Measurements from ENCODE around the gene CAMP.

The CAMP gene, protein sequence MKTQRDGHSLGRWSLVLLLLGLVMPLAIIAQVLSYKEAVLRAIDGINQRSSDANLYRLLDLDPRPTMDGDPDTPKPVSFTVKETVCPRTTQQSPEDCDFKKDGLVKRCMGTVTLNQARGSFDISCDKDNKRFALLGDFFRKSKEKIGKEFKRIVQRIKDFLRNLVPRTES

DNA sequence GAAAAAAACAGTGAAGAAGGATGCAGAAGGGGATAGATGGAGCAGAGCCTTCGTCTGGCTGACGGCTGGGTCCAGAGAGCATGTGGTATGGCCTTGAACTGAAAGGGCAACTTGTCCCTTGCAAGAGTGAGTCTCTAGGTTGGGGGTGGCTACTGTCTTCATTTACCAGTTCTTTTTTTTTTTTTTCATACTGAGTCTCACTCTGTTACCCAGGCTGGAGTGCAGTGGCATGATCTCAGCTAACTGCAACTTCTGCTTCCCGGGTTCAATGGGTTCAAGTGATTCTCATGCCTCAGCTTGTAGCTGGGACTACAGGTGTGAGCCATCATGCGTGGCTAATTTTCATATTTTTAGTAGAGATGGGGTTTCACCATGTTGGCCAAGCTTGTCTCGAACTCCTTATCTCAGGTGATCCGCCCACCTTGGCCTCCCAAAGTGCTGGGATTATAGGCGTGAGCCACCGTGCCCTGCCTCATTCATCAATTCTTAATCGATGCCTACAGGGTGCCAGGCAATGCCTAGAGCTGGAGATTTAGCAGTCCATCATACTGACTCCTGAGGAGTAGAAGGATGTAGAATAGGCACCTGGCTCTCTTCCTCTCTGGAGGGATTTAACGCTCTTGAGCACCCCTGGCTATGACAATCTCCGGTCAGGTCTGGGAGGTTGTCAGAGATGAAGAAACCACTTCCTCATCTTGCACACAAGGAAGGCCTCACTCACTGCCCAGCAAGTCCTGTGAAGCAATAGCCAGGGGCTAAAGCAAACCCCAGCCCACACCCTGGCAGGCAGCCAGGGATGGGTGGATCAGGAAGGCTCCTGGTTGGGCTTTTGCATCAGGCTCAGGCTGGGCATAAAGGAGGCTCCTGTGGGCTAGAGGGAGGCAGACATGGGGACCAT, at the start of gene CAMP:
Gene CAMP (plus strand): TSS at position 880 of the 898 bp plus-strand sequence. CDS start 17 bp downstream, at position 897.
- DNase-seq (ENCODE audit: low read depth) = peak; percentile 62
- H3K4me3 ChIP-seq (ENCODE audit: low read depth, low read length) = no peak within 1 kb of the TSS

DNA sequence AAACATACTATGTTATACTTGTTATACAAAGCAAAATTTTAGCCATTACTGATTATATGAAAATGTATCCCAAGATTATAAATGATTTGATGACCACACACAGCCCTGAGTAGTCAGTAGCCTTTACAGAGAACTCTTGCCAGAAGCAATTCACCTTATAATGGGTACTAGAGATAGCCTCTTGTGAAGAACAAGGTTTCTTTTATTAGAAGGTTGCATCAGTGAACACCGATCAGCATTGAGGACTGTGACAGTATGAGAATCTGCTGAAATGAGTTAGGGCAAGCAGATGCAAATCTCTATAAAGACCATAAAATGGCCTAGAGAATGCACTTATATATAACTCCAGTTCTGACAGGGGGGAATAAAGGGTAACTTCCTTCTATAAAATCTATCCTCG, 45.2 kb upstream of the CAMP start:
- no peak for DNase-seq (ENCODE audit: low read depth)
- no peak overlapping the region for H3K4me3 ChIP-seq (ENCODE audit: low read depth, low read length)

DNA sequence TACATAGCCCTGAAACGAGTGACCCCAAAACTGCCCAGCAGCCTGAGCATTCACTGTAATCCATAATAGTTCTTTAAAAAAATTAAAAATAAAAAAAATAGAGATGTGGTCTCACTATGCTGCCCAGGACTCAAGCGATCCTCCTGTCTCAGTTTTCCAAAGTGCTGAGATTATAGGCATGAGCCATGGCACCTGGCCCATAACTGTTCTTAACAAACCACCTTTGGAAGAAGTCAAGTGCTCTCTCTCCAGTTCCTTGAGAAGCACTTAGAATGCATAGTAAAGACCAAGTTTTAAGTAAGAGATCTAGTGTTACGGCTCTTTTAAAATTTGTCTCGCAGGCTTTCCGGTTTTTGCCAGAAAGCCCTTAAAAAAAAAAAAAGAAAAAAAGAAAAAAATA, 43.3 kb upstream of the CAMP start:
- no peak overlapping the region for H3K4me3 ChIP-seq (ENCODE audit: low read depth, low read length)
- DNase-seq (ENCODE audit: low read depth) = no peak

DNA sequence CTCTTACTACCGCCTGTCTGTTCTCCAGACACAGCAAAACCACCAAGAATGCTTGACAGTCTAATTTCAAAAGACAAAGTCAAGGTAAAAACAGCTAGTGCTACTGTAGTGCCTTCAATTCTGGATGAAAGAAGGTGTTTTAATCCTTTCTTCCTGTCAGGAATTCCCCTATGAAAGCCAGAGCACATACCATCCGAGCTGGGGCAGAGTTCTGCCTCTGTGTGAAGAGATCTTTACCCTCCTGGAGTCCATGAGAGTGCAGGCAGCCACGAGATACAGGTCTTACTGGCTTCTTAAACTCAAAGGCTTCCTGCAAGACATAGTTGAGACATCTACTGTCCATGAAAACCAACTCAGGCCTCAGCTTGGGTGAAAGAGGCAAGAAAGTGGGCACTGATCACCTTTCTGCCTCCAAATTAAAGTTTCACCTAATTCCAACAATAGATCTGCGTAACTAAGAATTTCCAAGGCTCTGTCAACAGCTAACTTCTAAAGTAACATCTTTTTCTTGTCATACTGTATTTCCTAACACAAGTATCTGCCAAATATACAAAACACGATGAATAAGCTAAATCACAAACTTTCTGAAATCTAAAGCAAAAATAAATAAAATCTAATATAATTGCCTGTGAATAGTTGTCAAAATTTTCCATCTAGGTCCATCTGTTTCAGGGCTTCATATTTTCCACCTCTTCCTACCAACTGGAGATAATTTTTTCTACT, 42.6 kb upstream of the CAMP start:
- H3K4me3 ChIP-seq (ENCODE audit: low read depth, low read length) = no peak overlapping the region
- no peak for DNase-seq (ENCODE audit: low read depth)

DNA sequence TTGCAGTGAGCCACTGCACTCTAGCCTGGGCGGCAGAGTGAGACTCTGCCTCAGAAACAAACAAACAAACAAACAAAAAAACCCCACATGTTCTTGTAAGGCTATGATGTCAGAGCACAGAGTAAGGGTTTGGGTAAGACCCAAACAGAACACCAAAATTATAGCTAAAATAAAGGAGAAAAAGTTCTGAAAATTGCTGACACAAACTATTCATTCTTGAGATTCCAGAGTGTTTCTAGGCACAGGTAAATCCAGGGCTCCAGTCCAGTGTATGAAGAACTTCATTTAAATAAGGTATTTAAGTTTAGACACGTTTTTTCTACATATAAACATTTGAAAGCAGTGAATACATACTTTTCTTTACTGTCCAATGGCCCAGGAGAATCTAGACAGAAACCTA, 39.0 kb upstream of the CAMP start:
- no peak for DNase-seq (ENCODE audit: low read depth)
- H3K4me3 ChIP-seq (ENCODE audit: low read depth, low read length) = no peak overlapping the region

DNA sequence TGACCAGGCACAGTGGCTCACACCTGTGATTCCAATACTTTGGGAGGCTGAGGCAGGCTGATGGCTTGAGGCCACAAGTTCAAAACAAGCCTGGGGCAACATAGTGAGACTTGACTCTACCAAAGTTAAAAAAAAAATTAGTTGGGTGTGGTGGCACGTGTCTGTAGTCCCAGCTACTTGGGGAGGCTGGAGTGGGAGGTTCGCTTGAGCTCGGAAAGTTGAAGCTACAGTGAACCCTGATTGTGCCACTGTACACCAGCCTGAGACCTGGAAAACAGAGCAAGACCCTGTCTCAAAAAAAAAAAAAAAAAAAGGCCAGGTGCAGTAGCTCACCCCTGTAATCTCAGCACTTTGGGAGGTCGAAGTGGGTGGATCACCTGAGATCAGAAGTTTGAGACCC, 38.2 kb upstream of the CAMP start:
- DNase-seq (ENCODE audit: low read depth) = no peak
- no peak overlapping the region for H3K4me3 ChIP-seq (ENCODE audit: low read depth, low read length)

DNA sequence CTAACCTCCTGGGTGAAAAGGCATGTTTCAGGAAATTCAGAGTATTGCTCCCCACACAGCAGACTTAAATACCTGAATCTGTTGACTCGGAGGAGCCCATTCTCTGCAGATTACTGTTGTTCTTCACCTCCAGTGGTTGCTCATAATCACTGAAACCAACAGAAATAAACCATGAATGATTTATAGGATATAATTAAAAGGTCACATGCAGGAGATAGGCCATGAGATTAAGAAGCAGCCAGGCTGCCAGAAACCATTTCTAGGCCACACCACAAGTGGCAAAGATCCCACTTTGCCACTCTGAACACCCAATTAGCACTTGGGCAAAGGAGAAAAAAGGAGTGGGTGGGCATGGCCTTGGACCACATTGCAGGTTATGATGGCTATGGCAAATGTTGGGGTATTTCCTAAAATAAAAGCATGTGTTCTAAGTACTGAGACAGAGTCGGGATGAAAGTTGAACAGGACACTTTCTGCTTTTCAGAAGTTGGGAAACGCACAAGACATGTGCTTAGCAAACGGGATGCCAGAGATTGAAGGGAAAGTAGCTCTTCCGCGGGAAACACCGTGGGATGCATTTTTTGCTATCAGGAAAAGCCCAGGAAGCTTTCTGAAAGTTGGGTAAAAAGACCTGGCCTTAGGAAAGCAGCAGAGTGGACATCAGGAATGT, 36.5 kb upstream of the CAMP start:
- no peak for DNase-seq (ENCODE audit: low read depth)
- H3K4me3 ChIP-seq (ENCODE audit: low read depth, low read length) = peak overlapping the region; percentile 89

DNA sequence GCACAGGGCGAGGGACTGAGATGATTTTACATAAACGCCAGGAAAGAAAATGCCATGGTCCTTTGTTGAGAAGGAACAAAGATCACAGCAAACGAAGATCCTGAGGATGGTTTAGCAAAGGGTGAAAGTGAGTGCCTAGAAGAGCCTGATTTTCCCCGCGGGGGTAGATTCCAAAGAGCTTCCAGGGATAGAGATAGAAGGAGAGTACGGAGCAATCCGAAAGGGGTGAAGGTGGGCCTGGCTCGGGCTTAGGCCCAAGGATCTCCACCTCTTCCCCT, 36.1 kb upstream of the CAMP start:
- no peak for DNase-seq (ENCODE audit: low read depth)
- H3K4me3 ChIP-seq (ENCODE audit: low read depth, low read length) = peak overlapping the region; percentile 89

DNA sequence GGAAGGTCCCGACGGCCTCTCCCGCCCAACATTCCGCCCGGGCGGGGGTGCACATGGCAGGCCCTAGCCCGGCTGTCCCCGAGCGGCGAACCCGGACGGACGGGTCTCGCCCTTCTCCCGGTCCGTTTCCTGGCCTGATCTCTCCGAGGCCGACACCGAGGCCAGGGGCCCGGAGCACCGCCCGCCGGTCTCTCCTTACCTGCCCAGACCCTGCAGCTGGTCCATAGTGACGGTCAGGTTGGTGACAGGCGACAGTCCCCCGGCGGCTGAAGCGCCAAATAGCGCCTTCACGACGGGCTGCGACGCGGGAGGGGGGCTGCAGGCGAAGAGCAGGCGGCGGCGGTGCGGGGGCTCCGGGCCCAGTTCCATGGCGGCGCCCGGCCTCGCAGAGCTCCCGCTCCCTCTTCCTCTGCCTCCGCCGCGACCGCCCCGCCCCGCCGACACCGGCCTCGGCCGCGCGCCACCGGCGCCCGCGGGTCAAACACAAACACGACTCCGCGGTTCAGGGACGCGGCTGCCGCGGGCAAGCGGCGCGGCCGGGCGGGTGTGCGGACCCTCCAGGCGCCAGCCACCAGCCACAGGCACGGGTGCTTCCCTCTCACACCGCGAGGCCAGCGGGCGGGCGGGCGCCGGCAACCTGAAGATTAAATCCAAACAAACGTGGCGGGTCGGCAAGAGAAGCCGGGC, 35.6 kb upstream of the CAMP start:
- DNase-seq (ENCODE audit: low read depth) = peak; percentile 21
- H3K4me3 ChIP-seq (ENCODE audit: low read depth, low read length) = peak overlapping the region; percentile 89

DNA sequence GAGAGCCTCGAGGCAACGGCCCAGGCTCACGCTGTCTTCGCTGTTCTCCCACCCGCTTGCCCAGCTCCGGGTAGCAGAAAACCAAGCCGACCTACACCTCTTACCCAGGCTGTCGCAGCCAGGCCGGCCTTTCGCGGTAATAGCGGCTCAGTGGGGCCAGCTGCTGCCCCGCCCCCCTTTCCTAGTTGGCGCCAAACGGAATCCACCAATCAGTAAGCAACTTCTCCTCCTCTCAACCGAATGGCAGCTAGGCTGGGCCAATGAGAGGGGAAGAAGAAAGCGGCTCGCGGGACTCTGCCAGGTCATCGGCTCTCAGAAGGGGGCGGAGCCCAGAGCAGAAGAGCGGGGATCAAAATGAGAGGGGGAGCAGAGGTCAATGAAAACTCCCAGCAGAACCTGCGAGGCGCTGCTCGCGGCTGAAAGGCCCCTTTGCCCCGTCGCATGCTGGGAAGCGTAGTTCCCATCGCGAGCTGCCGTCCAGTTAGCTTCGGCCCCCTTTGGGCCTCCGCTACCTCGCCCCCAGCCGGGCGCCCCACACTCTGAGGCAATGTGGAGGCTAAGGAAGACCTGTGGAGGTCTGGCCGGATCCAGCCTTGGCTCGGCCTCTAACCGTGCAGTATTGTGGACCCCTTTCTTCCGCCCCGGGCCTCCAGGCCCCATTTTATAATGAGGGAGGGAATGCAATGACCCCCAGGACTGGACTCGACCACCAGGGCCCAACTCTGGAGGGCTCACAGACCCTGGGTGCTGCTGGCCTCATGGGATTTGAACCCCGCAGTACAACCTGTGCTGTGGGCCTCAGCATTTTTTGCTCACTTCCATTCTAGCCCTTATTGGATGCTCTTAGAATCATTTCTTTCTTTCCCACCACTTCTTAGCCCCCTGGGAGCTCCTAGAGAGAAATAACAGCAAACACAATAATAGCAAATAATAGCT, 34.8 kb upstream of the CAMP start, which contains the start of gene CDC25A:
Gene CDC25A (minus strand): TSS at position 152 of the 936 bp plus-strand sequence. CDS start 470 bp downstream, outside the sequence.
- peak; percentile 95 for DNase-seq (ENCODE audit: low read depth)

DNA sequence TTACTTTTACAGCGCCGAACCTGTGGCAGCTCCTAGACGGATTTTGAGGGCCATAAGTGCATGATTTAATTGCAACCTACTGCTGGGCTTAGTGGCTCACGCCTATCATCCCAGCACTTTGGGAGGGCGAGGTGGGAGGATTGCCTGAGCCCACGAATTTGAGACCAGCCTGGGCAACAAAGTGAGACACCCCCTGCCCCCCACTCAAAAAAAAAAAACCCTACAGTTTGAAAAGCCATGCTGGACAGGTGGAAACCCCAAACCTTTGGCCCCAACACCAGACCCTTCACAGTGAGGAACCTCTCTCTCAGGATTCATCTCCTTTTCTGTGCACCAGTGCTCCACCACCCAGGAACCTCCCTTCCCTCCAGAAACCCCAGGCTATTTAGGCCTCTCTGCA, 34.0 kb upstream of the CAMP start:
- DNase-seq (ENCODE audit: low read depth) = no peak
- no peak overlapping the region for H3K4me3 ChIP-seq (ENCODE audit: low read depth, low read length)

More for the DNA sequence above, 34.8 kb upstream of the CAMP start, which contains the start of gene CDC25A:
- H3K4me3 ChIP-seq (ENCODE audit: low read depth, low read length) = peak within 1 kb of the TSS; percentile 89

DNA sequence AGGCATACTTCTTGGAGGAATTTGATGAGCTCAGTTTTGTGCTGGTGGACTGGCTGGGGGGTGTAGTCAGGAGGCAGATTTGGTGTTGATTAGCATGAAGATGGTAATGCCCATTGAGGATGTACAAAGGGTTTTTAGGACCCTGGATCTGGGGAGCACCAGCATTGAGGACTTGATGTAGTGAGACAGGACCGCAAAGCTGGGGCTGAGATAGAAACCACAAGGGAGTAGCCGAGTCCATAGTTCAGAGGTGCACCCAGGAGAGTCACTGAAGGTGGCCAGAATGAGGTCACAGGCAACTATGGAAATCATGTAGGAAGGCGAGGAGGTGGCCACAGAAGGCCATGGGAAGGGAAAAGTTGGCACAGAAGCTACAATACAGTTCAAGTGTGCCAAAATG, 32.4 kb upstream of the CAMP start:
- H3K4me3 ChIP-seq (ENCODE audit: low read depth, low read length) = no peak overlapping the region
- no peak for DNase-seq (ENCODE audit: low read depth)

DNA sequence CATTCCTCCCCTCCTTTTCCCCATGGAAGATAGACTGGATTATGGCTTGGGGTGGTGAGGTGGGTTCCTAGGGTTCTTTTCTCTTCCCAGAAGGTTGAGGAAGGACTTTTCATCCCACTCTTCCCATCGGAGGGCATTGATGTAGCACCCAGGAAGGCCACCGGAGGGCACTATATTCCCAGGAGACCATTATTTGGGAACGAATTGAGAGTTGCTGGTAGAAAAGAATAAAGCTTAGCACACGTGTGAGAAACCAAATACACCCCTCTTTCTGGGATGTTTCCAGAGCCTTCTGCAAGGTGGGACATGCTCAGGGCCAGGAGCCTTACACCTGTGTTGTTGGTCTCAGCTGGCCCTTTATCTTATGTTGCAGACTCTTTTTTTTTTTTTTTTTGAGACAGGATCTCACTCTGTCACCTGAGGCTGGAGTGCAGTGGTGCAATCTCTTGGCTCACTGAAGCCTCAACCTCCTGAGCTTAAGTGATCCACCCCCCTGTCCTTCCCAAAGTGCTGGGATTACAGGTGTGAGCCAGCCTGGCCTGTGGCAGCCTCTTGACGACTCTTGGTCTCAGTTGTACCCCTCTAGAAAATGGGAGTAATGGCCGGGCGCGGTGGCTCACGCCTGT, 28.7 kb upstream of the CAMP start:
- H3K4me3 ChIP-seq (ENCODE audit: low read depth, low read length) = no peak overlapping the region

DNA sequence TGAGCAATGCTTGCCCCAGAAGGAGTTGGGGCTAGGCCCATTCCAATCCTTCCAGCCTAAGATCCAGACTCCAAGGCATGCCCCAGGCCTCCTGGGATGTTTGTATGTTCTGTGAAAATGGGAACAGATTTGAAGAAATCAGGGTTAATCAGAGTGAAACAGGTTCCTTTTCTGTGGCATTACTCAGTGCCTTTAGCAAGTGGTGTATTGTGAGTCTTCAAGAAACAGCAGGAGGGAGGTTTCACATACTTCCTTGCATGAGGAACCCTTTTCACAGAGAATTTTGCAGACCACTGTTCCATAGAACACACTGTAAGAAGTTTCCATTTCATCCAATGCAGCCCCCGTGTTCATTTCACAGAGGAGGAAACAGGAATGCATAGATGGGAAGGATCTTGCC, 26.7 kb upstream of the CAMP start:
- DNase-seq (ENCODE audit: low read depth) = no peak
- no peak overlapping the region for H3K4me3 ChIP-seq (ENCODE audit: low read depth, low read length)

More for the DNA sequence above, 28.7 kb upstream of the CAMP start:
- no peak for DNase-seq (ENCODE audit: low read depth)

DNA sequence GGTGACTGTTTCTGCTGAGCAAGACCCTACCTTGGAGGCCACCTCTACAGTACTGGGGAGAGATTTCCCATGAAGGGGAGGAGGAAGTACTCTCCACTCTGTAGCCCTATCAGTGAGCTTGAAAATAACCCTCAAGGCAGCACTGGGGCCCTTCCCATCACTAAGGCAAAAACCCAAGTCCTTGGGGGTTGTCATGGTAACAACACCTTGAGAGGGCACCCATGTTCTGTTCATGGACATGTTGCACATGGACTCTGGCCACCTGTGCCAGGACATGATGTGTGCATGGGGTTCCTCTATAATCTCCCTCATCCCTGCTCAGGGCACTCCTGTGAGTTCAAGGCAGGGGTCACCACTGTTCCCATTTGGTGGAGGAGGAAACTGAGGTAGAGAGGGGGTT, 24.2 kb upstream of the CAMP start:
- no peak for DNase-seq (ENCODE audit: low read depth)
- H3K4me3 ChIP-seq (ENCODE audit: low read depth, low read length) = no peak overlapping the region

DNA sequence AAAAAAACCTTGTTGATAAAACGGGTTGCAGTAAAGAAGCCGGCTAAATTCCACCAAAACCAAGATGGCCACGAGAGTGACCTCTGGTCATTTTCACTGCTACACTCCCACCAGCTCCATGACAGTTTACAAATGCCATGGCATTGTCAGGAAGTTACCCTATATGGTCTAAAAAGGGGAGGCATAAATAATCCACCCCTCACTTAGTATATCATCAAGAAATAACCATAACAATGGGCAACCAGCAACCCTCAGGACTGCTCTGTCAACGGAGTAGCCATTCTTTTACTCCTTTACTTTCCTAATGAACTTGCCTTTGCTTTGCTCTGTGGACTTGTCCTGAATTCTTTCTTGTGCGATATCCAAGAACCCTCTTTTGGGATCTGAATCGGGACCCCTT, 20.7 kb upstream of the CAMP start:
- H3K4me3 ChIP-seq (ENCODE audit: low read depth, low read length) = no peak overlapping the region
- DNase-seq (ENCODE audit: low read depth) = no peak

DNA sequence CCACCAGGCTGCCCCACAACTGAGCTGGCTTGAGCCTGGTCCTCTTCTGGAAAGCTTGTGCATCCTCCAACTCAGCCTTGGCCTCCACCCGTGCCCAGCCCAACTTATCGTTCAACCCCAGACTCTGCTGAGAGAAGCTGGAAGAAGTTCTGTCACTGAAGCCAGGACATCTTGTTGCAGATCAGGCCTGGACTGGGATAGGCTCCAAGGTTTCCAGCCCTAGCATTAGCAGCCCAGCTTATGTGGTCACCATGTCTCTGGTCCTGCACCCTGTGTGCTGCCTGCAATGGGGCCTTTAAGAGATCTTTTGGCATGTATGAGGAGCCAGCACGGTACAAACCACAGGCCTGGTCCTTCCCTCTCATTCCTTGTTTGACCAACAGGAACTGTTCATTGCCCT, 15.2 kb upstream of the CAMP start:
- no peak for DNase-seq (ENCODE audit: low read depth)
- H3K4me3 ChIP-seq (ENCODE audit: low read depth, low read length) = no peak overlapping the region

DNA sequence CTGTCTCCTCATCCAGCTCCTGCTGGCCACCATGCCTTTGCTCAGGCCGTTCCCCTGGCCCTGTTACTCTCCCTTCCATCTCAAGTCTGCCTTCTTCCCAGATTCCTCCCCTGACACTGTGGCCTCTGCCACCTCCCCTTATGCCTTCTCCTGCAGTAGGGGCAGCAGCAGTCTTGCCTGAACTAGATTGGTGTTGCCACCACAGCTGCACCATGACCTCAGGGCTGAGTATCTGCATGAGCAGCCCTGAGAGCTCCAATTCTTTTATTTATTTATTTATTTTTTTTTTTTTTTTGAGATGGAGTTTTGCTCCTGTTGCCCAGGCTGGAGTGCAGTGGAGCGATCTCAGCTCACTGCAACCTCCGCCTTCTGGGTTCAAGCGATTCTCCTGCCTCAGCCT, 13.8 kb upstream of the CAMP start:
- DNase-seq (ENCODE audit: low read depth) = no peak

More for the DNA sequence above, 13.8 kb upstream of the CAMP start:
- no peak overlapping the region for H3K4me3 ChIP-seq (ENCODE audit: low read depth, low read length)

All from skeletal muscle cell (primary cell).